H9 (cell line): ENCODE results near the gene PKMYT1. TPM values are rescaled to one million over a fixed set of nuclear protein-coding genes. Genes with fewer than 3 reads are reported as not detected.
A peak's percentile ranks its signal among the peaks of the same experiment; 100 is the strongest.

Source experiments
- DNase-seq: peaks from one replicate; pipeline ENCODE4 v3.0.0-alpha.2; 2017
- H2AFZ ChIP-seq: one replicate; pipeline ENCODE4 v1.6.1; 2013; ENCODE audit warnings: mild to moderate bottlenecking, low read length, control low read depth, moderate library complexity
- H2AK5ac ChIP-seq: 2 replicates; pipeline ENCODE4 v1.6.1; 2013; ENCODE audit warnings: low read length, control low read depth, mixed read lengths; ENCODE audit not compliant: insufficient read length
- H2BK120ac ChIP-seq: one replicate; pipeline ENCODE4 v1.6.1; 2013; ENCODE audit warnings: low read depth, mild to moderate bottlenecking, low read length, control low read depth, inconsistent platforms; ENCODE audit not compliant: poor library complexity, severe bottlenecking
- H2BK12ac ChIP-seq: 2 replicates; pipeline ENCODE4 v1.6.1; 2013; ENCODE audit warnings: low read length, control low read depth, mixed read lengths, low read depth; ENCODE audit not compliant: insufficient read length
- H2BK15ac ChIP-seq: 2 replicates; pipeline ENCODE4 v1.6.1; 2013; ENCODE audit warnings: low read depth, low read length, control low read depth
- H2BK20ac ChIP-seq: one replicate; pipeline ENCODE4 v1.6.1; 2013; ENCODE audit warnings: low read depth, mild to moderate bottlenecking, low read length, control low read depth, inconsistent platforms; ENCODE audit not compliant: poor library complexity, severe bottlenecking
- H2BK5ac ChIP-seq: 2 replicates; pipeline ENCODE4 v1.6.1; 2013; ENCODE audit warnings: low read length, control low read depth, mixed read lengths; ENCODE audit not compliant: insufficient read length
- H3K14ac ChIP-seq: 2 replicates; pipeline ENCODE4 v1.6.1; 2013; ENCODE audit warnings: low read length, control low read depth; ENCODE audit not compliant: insufficient read depth
- H3K18ac ChIP-seq: 2 replicates; pipeline ENCODE4 v1.6.1; 2013; ENCODE audit warnings: low read depth, mild to moderate bottlenecking, mixed read lengths, low read length, control low read depth; ENCODE audit not compliant: insufficient read length
- H3K23ac ChIP-seq: 2 replicates; pipeline ENCODE4 v1.6.1; 2013; ENCODE audit warnings: low read length, control low read depth, mixed read lengths, low read depth; ENCODE audit not compliant: insufficient read length
- H3K23me2 ChIP-seq: 2 replicates; pipeline ENCODE4 v1.6.1; 2013; ENCODE audit warnings: low read depth, mild to moderate bottlenecking, mixed read lengths, low read length, control low read depth; ENCODE audit not compliant: insufficient read length, poor library complexity, severe bottlenecking
- H3K27ac ChIP-seq: 2 replicates; pipeline ENCODE4 v1.5.1; 2013; ENCODE audit warnings: low read length, control low read depth, mixed read lengths, low read depth; ENCODE audit not compliant: insufficient read length
- H3K27me3 ChIP-seq: 2 replicates; pipeline ENCODE4 v1.6.1; 2013; ENCODE audit warnings: low read length, control low read depth, inconsistent platforms; ENCODE audit not compliant: insufficient read depth
- H3K4ac ChIP-seq: 2 replicates; pipeline ENCODE4 v1.6.1; 2013; ENCODE audit warnings: low read depth, mild to moderate bottlenecking, control low read depth, inconsistent platforms, low read length, moderate library complexity
- H3K4me1 ChIP-seq: 2 replicates; pipeline ENCODE4 v1.6.1; 2013; ENCODE audit warnings: low read length, control low read depth, inconsistent platforms; ENCODE audit not compliant: insufficient read depth
- H3K4me2 ChIP-seq: 2 replicates; pipeline ENCODE4 v1.6.1; 2013; ENCODE audit warnings: low read length, control low read depth, mixed read lengths; ENCODE audit not compliant: insufficient read length, insufficient read depth
- H3K56ac ChIP-seq: 2 replicates; pipeline ENCODE4 v1.6.1; 2013; ENCODE audit warnings: low read depth, mild to moderate bottlenecking, mixed read lengths, low read length, control low read depth; ENCODE audit not compliant: insufficient read length
- H3K79me1 ChIP-seq: 2 replicates; pipeline ENCODE4 v1.6.1; 2013; ENCODE audit warnings: low read depth, mild to moderate bottlenecking, moderate library complexity, low read length, control low read depth, inconsistent platforms; ENCODE audit not compliant: insufficient read depth, poor library complexity, severe bottlenecking
- H3K79me2 ChIP-seq: 2 replicates; pipeline ENCODE4 v1.6.1; 2013; ENCODE audit warnings: low read length, control low read depth, inconsistent platforms; ENCODE audit not compliant: insufficient read depth
- H3K9ac ChIP-seq: 2 replicates; pipeline ENCODE4 v1.6.1; 2013; ENCODE audit warnings: low read length, control low read depth, mixed read lengths; ENCODE audit not compliant: insufficient read length; ENCODE audit errors: extremely low read depth
- H3K9me3 ChIP-seq: one replicate; pipeline ENCODE4 v1.6.1; 2013; ENCODE audit warnings: low read depth, low read length, inconsistent platforms; ENCODE audit not compliant: control insufficient read depth
- H3T11ph ChIP-seq: one replicate; pipeline ENCODE4 v1.6.1; 2013; ENCODE audit warnings: mild to moderate bottlenecking, low read length, control low read depth, inconsistent platforms
- H4K20me1 ChIP-seq: one replicate; pipeline ENCODE4 v1.6.1; 2013; ENCODE audit not compliant: control insufficient read depth, insufficient read length, insufficient read depth
- H4K5ac ChIP-seq: 2 replicates; pipeline ENCODE4 v1.6.1; 2013; ENCODE audit warnings: low read depth, mild to moderate bottlenecking, mixed read lengths, low read length, control low read depth; ENCODE audit not compliant: insufficient read length
- H4K8ac ChIP-seq: replicated peaks from 2 replicates; pipeline ENCODE4 v1.6.1; 2013; ENCODE audit warnings: low read length, control low read depth, mixed read lengths, low read depth; ENCODE audit not compliant: insufficient read length
- H4K91ac ChIP-seq: 2 replicates; pipeline ENCODE4 v1.6.1; 2013; ENCODE audit warnings: low read depth, mild to moderate bottlenecking, moderate library complexity, mixed read lengths, low read length, control low read depth; ENCODE audit not compliant: insufficient read length
- H3K27ac Mint-ChIP-seq, 3 experiments: 2 replicates in 2 of 3; 3 replicates in 1 of 3; pipeline ENCODE4 v1.8.0; 2020 to 2021; ENCODE audit warnings: mixed read lengths in 3 of 3, mild to moderate bottlenecking in 1 of 3, moderate library complexity in 1 of 3
- H3K27me3 Mint-ChIP-seq: 2 replicates; pipeline ENCODE4 v1.8.0; 2021; ENCODE audit warnings: low read depth, mild to moderate bottlenecking, moderate library complexity, mixed read lengths
- H3K36me3 Mint-ChIP-seq, 3 experiments: 2 replicates in 2 of 3; 3 replicates in 1 of 3; pipeline ENCODE4 v1.8.0; 2020 to 2021; ENCODE audit warnings: low read depth in 3 of 3, mixed read lengths in 3 of 3; ENCODE audit not compliant: insufficient read depth in 1 of 3
- H3K4me1 Mint-ChIP-seq, 2 experiments: 2 replicates each; pipeline ENCODE4 v1.8.0; 2020; ENCODE audit warnings: mixed read lengths in 2 of 2
- H3K4me3 Mint-ChIP-seq, 2 experiments: 2 replicates in 1 of 2; 3 replicates in 1 of 2; pipeline ENCODE4 v1.8.0; 2020 to 2021; ENCODE audit warnings: mild to moderate bottlenecking in 2 of 2, mixed read lengths in 2 of 2, moderate library complexity in 1 of 2
- H3K9me3 Mint-ChIP-seq, 2 experiments: 2 replicates in 1 of 2; 3 replicates in 1 of 2; pipeline ENCODE4 v1.8.0; 2020; ENCODE audit warnings: mild to moderate bottlenecking in 2 of 2, mixed read lengths in 2 of 2, moderate library complexity in 1 of 2
- CTCF ChIP-seq: fragments of 200-600 bp; sonication (generic); conservative IDR thresholded peaks from 3 replicates; pipeline ENCODE4 v1.8.0; 2021; ENCODE audit warnings: antibody characterized with exemption, mild to moderate bottlenecking
- WGBS: extraction: QIAGEN DNeasy Blood & Tissue Kit; methylation state at CpG from one replicate; pipeline ENCODE4 v1.1.7; 2013; ENCODE audit warnings: missing lambda C conversion rate, low lambda C conversion rate, mixed read lengths; ENCODE audit not compliant: insufficient read length; ENCODE audit errors: extremely low coverage; 5-methylcytosine and 5-hydroxymethylcytosine counted together
- total RNA-seq: library from RNA; stranded (reverse); gene quantifications from 2 replicates; pipeline ENCODE4 v1.2.1, GENCODE V29; 2021

PKMYT1 gene
- total RNA-seq, 1 experiment from 2014 or later = 114 TPM

GRCh38 chr16:3009568-3010390 is 29.5 kb upstream of the PKMYT1 start:
- no peak for TF ChIP-seq CTCF
- peaks cover 11% of the 10 kb centered on the region; the same call in 1 of the 2 replicates for H3K4me1 ChIP-seq
- H3K36me3 Mint-ChIP-seq = peaks cover 5 to 14% (median 10%) of the 10 kb centered on the region in 3 experiments; a peak in 6 of 7 replicates
- H3K9ac ChIP-seq = no peak overlapping the region
- H2BK5ac ChIP-seq = no peak overlapping the region
- no peak overlapping the region for H2BK15ac ChIP-seq
- H3K56ac ChIP-seq = no peak overlapping the region
- H3K4me3 Mint-ChIP-seq = peak overlapping the region; percentile 66 to 79
- no peak overlapping the region for H2BK120ac ChIP-seq
- H3K79me1 ChIP-seq = no peaks in the 10 kb centered on the region
- H3K18ac ChIP-seq = peak overlapping the region; percentile 89
- H2AFZ ChIP-seq = no peak overlapping the region
- H3K23me2 ChIP-seq = peaks cover 19% of the 10 kb centered on the region
- no CpG with 5 or more reads among the region's 21 CpGs for WGBS
- H3K4me2 ChIP-seq = peak overlapping the region; percentile 2
- H3K27ac ChIP-seq = peak overlapping the region; percentile 18
- no peak overlapping the region for H2BK20ac ChIP-seq
- DNase-seq = peak; percentile 97
- H4K8ac ChIP-seq = no peak overlapping the region
- H3K27me3 Mint-ChIP-seq = peaks cover 6% of the 10 kb centered on the region
- peaks cover 59 to 85% of the 10 kb centered on the region in 2 experiments for H3K4me1 Mint-ChIP-seq
- peak overlapping the region; percentile 63; the same call in 1 of the 2 replicates for H3K14ac ChIP-seq
- H3T11ph ChIP-seq = no peak overlapping the region
- no peak overlapping the region for H2BK12ac ChIP-seq
- no peak overlapping the region for H3K4ac ChIP-seq
- H3K27me3 ChIP-seq = no peaks in the 10 kb centered on the region
- no peak overlapping the region for H4K91ac ChIP-seq
- no peaks in the 10 kb centered on the region for H4K20me1 ChIP-seq
- H3K23ac ChIP-seq = no peak overlapping the region
- no peak overlapping the region for H4K5ac ChIP-seq
- no peaks in the 10 kb centered on the region for H3K9me3 Mint-ChIP-seq
- no peaks in the 10 kb centered on the region for H3K79me2 ChIP-seq
- no peaks in the 10 kb centered on the region for H3K9me3 ChIP-seq
- peak overlapping the region; percentile 99 to 100 (median 100) for H3K27ac Mint-ChIP-seq
- H2AK5ac ChIP-seq = no peak overlapping the region
